ENCODE measurements around the gene VASN. TPM values are rescaled to one million over a fixed set of nuclear protein-coding genes. Genes with fewer than 3 reads are reported as not detected.

VASN gene
- total and polyA plus RNA-seq, 9 of the 15 experiments (the other 6 are each of a cell fraction or from before 2014, with no cell fraction given), result 0.01 to 2.5 (median 0.41) TPM; not detected in 1

DNA sequence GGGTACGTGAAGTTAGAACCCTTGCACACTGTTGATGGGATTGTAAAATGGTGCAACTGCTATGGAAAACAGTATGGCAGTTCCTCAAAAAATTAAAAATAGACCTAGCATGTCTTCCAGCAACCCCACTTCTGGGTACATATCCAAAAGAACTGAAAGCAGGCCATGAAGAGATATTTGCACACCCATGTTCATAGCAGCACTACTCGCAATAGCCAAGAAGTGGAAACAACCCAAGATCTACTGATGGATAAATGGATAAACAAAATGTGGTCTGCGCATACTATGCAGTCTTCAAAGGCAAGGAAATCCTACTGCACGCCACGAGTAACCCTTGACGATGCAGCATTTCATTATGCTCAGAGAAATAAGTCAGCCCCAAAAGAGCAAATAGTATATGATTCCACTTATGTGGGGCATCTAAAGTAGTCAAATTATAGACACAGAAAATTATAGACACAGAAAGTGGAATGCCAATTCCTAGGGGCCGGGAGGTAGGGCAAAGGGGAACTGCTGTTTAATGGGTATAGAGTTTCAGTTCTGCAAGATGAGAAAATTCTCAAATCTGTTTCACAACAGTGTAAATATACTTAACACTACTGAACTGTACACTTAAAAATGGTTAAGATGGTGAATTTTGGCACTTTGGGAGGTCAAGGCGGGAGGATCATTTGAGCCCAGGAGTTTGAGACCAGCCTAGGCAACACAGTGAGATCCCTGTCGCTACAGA lies 27.5 kb downstream of the VASN start:
- H3K4me2 ChIP-seq (ENCODE audit: insufficient read depth, low read length), result no peak overlapping the region

More for the DNA sequence above, 27.5 kb downstream of the VASN start:
- Histone ChIP-seq H3K27ac (ENCODE audit: extremely low read depth, low read depth, low read length) (no peak overlapping the region), H3K79me2 (ENCODE audit: control insufficient read depth, insufficient read depth, low read length) (no peaks in the 10 kb centered on the region; the same call in 2 of the 3 replicates), H2AFZ (ENCODE audit: low read depth, low read length) (no peak overlapping the region), H3K4me1 (replicated peaks in 1 of 2; ENCODE audit: control insufficient read depth in 2 of 2, insufficient read depth in 2 of 2, low read length in 2 of 2) (peaks cover 0 to 16% of the 10 kb centered on the region in 2 experiments; a peak in 2 of 5 replicates), H3K4me3 (no peak overlapping the region), H3K9me1 (ENCODE audit: control insufficient read depth, insufficient read depth, low read length) (no peaks in the 10 kb centered on the region), H3K36me3 (ENCODE audit: control insufficient read depth, insufficient read depth, low read length) (peaks cover 71% of the 10 kb centered on the region; the same call in 2 of the 3 replicates), H3K9me3 (replicated peaks; ENCODE audit: control insufficient read depth, insufficient read depth, low read depth, low read length) (no peaks in the 10 kb centered on the region), H3K27me3 (ENCODE audit: control insufficient read depth in 2 of 2, insufficient read depth in 2 of 2, low read length in 2 of 2) (no peaks in the 10 kb centered on the region), H3K9ac (ENCODE audit: insufficient read depth in 1 of 2, low read depth in 2 of 2, low read length in 2 of 2) (no peak overlapping the region), H4K20me1 (replicated peaks; ENCODE audit: control insufficient read depth, insufficient read depth, low read length) (peaks cover 8% of the 10 kb centered on the region; the same call in 1 of the 2 replicates)
- WGBS (ENCODE audit: insufficient coverage, low coverage, missing lambda C conversion rate), result 96% methylated on average over 9 of the region's 9 CpGs
- no TSS peak for BruUV-seq (replicated peaks)
- no peak for FAIRE-seq
- intact Hi-C loops (cut with micrococcal nuclease), result no loop called here
- DNase-seq (ENCODE audit: extremely low read depth in 1 of 4, low spot score in 3 of 4), result no peak
- TF ChIP-seq E2F4 (CRISPR knock-in tag; IDR thresholded peaks at IDR 0.05; ENCODE audit: low read depth) (no peak), HBP1 (CRISPR knock-in tag; IDR thresholded peaks at IDR 0.05) (no peak)
- TF ChIP-seq, protein P1, sequence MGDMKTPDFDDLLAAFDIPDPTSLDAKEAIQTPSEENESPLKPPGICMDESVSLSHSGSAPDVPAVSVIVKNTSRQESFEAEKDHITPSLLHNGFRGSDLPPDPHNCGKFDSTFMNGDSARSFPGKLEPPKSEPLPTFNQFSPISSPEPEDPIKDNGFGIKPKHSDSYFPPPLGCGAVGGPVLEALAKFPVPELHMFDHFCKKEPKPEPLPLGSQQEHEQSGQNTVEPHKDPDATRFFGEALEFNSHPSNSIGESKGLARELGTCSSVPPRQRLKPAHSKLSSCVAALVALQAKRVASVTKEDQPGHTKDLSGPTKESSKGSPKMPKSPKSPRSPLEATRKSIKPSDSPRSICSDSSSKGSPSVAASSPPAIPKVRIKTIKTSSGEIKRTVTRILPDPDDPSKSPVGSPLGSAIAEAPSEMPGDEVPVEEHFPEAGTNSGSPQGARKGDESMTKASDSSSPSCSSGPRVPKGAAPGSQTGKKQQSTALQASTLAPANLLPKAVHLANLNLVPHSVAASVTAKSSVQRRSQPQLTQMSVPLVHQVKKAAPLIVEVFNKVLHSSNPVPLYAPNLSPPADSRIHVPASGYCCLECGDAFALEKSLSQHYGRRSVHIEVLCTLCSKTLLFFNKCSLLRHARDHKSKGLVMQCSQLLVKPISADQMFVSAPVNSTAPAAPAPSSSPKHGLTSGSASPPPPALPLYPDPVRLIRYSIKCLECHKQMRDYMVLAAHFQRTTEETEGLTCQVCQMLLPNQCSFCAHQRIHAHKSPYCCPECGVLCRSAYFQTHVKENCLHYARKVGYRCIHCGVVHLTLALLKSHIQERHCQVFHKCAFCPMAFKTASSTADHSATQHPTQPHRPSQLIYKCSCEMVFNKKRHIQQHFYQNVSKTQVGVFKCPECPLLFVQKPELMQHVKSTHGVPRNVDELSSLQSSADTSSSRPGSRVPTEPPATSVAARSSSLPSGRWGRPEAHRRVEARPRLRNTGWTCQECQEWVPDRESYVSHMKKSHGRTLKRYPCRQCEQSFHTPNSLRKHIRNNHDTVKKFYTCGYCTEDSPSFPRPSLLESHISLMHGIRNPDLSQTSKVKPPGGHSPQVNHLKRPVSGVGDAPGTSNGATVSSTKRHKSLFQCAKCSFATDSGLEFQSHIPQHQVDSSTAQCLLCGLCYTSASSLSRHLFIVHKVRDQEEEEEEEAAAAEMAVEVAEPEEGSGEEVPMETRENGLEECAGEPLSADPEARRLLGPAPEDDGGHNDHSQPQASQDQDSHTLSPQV (IDR thresholded peaks at IDR 0.05), result no peak
- ChIA-PET CTCF (ENCODE audit: low intra/inter-chr PET ratio) (no interaction called here), POLR2A (interaction anchor here (1.9 kb wide), 1 partner anchor 11 kb away, joined by 5 read pairs; no protein-coding TSS in a partner anchor)
- ATAC-seq, result no peak
- in situ Hi-C loops (cut with MboI), result no loop called here

Measured in K562 (cell line).